ENCODE data around the gene SBNO2.

Gene SBNO2

GRCh38 chr19:1089891-1090290, 84.2 kb downstream of the SBNO2 start:
- no peak overlapping the region for H3K4me3 Mint-ChIP-seq

GRCh38 chr19:1089126-1089771, 84.8 kb downstream of the SBNO2 start:
- Mint-ChIP-seq H3K4me3 (no peak overlapping the region), H3K9me3 (no peaks in the 10 kb centered on the region), H3K27ac (no peak overlapping the region), H3K27me3 (ENCODE audit: low read depth) (peaks cover under 1% of the 10 kb centered on the region), H3K4me1 (peaks cover 19% of the 10 kb centered on the region), H3K36me3 (ENCODE audit: low read depth) (peaks cover 9% of the 10 kb centered on the region)
- TF ChIP-seq CTCF (IDR thresholded peaks at IDR 0.05; ENCODE audit: unreplicated experiment in 3 of 3), result no peak

More at GRCh38 chr19:1089891-1090290, 84.2 kb downstream of the SBNO2 start:
- H3K36me3 Mint-ChIP-seq (ENCODE audit: low read depth), result peaks cover 8% of the 10 kb centered on the region
- H3K27ac Mint-ChIP-seq, result no peak overlapping the region
- H3K9me3 Mint-ChIP-seq, result no peaks in the 10 kb centered on the region
- peaks cover 5% of the 10 kb centered on the region for H3K27me3 Mint-ChIP-seq (ENCODE audit: low read depth)
- peaks cover 17% of the 10 kb centered on the region for H3K4me1 Mint-ChIP-seq
- no peak for TF ChIP-seq CTCF (IDR thresholded peaks at IDR 0.05; ENCODE audit: unreplicated experiment in 3 of 3)

GRCh38 chr19:1088416-1089010, 85.6 kb downstream of the SBNO2 start:
- Mint-ChIP-seq H3K4me3 (no peak overlapping the region), H3K4me1 (peaks cover 15% of the 10 kb centered on the region), H3K9me3 (no peaks in the 10 kb centered on the region), H3K36me3 (ENCODE audit: low read depth) (peaks cover 9% of the 10 kb centered on the region), H3K27ac (no peak overlapping the region), H3K27me3 (ENCODE audit: low read depth) (no peaks in the 10 kb centered on the region)
- no peak for TF ChIP-seq CTCF (IDR thresholded peaks at IDR 0.05; ENCODE audit: unreplicated experiment in 3 of 3)

- no peak for TF ChIP-seq CTCF (IDR thresholded peaks at IDR 0.05; ENCODE audit: unreplicated experiment in 3 of 3)
- H3K27ac Mint-ChIP-seq, result peak overlapping the region in 1 of 3 experiments; percentile 71
- H3K36me3 Mint-ChIP-seq (ENCODE audit: low read depth), result peaks cover 9% of the 10 kb centered on the region
- no peaks in the 10 kb centered on the region for H3K27me3 Mint-ChIP-seq (ENCODE audit: low read depth)
- no peaks in the 10 kb centered on the region for H3K9me3 Mint-ChIP-seq
- peaks cover 11% of the 10 kb centered on the region for H3K4me1 Mint-ChIP-seq
- H3K4me3 Mint-ChIP-seq, result peak overlapping the region; percentile 7 to 54 (median 47)
Measured at GRCh38 chr19:1087813-1088415, 86.2 kb downstream of the SBNO2 start.

GRCh38 chr19:1086613-1087012, 87.5 kb downstream of the SBNO2 start:
- Mint-ChIP-seq H3K9me3 (no peaks in the 10 kb centered on the region), H3K27ac (no peak overlapping the region), H3K27me3 (ENCODE audit: low read depth) (no peaks in the 10 kb centered on the region), H3K4me1 (peaks cover 11% of the 10 kb centered on the region), H3K4me3 (no peak overlapping the region), H3K36me3 (ENCODE audit: low read depth) (peaks cover 9% of the 10 kb centered on the region)
- TF ChIP-seq CTCF (IDR thresholded peaks at IDR 0.05; ENCODE audit: unreplicated experiment in 3 of 3), result no peak
